Choroid plexus epithelial cell (primary cell): ENCODE measurements around the gene RBM18.
A peak's percentile ranks its signal among the peaks of the same experiment; 100 is the strongest.

Experiments
- DNase-seq: peaks from one replicate; pipeline ENCODE4 v3.0.0-alpha.2; 2010; ENCODE audit warnings: low read depth
- H3K4me3 ChIP-seq: 2 replicates; pipeline ENCODE4 v1.5.1; 2011; ENCODE audit warnings: low read depth, mild to moderate bottlenecking, control low read depth, low read length, moderate library complexity
- TF ChIP-seq, protein P1 (sequence below): conservative IDR thresholded peaks from 2 replicates; pipeline ENCODE4 v1.5.1; 2011; ENCODE audit warnings: low read depth, mild to moderate bottlenecking, control low read depth, inconsistent platforms, low read length, moderate library complexity

Gene RBM18

DNA sequence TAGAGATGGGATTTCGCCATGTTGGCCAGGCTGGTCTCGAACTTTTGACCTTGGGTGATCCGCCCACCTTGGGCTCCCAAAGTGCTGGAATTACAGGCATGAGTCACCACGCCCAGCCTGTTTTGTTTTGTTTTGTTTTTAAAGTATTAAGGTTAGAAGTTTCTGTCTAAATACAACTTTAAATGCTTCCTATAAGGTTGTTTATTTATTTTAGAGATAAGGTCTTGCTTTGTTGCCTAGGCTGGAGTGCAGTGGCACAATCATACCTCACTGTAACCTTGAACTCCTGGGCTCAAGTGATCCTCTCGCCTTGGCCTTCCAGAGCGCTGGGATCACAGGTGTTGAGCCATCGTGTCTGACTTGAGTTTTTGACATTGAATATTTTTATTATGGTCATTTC is 11.5 kb upstream of the RBM18 start:
- H3K4me3 ChIP-seq: no peak overlapping the region
- TF ChIP-seq, protein P1, sequence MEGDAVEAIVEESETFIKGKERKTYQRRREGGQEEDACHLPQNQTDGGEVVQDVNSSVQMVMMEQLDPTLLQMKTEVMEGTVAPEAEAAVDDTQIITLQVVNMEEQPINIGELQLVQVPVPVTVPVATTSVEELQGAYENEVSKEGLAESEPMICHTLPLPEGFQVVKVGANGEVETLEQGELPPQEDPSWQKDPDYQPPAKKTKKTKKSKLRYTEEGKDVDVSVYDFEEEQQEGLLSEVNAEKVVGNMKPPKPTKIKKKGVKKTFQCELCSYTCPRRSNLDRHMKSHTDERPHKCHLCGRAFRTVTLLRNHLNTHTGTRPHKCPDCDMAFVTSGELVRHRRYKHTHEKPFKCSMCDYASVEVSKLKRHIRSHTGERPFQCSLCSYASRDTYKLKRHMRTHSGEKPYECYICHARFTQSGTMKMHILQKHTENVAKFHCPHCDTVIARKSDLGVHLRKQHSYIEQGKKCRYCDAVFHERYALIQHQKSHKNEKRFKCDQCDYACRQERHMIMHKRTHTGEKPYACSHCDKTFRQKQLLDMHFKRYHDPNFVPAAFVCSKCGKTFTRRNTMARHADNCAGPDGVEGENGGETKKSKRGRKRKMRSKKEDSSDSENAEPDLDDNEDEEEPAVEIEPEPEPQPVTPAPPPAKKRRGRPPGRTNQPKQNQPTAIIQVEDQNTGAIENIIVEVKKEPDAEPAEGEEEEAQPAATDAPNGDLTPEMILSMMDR: no peak
- DNase-seq: no peak

DNA sequence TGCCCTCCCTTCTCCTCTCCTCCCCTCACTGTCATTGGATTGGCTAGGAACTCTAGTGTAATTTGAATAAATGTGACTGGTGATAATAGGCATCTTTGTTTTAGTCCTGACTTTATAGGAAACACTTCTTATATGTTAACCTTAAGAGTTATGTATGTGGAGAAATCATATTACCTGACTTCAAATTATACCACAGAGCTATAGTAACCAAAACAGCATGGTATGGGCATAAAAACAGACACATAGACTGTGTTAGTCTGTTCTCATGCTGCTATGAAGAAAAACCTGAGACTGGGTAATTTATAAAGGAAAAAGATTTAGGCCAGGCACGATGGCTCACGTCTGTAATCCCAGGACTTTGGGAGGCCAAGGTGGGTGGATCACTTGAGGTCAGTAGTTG is 9.4 kb upstream of the RBM18 start:
- TF ChIP-seq, protein P1: no peak

DNA sequence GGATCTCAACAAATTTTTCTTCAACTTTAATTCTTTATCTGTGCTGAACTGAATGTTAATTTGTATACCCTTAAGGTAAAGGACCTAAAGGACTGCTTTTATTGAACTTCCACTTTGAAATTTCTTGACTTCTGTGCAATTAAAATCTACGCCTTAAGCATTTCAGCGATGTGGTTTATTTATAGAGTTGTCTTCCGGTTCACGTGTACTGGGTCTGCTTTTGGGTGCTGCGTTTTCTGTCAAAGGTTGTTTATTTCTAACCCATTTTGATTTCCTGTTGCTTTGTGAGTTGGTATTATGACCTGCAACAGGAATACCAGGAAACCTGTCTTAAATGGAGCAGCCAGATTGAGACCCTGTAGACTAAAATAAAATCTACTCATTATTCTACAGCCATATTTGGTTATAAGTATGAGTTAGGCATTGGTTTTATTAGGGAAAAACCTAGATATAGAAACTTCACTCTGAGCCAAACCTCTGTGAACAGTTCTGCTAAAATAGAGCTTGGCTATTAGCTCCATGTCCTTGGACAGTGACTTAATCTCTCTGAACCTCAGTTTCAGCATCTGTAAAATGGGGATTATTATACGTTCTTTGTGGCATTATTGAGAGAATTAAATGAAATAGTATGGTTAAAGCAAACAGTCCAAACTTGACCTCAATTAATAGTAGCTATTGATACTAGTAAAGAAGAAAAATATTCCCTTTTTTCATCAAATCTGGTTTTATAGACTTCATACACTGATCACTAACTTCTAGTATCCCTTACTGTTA is 3.6 kb upstream of the RBM18 start:
- no peak for DNase-seq
- H3K4me3 ChIP-seq: no peak overlapping the region
- TF ChIP-seq, protein P1: no peak

More for the DNA sequence above, 9.4 kb upstream of the RBM18 start:
- no peak overlapping the region for H3K4me3 ChIP-seq
- no peak for DNase-seq

DNA sequence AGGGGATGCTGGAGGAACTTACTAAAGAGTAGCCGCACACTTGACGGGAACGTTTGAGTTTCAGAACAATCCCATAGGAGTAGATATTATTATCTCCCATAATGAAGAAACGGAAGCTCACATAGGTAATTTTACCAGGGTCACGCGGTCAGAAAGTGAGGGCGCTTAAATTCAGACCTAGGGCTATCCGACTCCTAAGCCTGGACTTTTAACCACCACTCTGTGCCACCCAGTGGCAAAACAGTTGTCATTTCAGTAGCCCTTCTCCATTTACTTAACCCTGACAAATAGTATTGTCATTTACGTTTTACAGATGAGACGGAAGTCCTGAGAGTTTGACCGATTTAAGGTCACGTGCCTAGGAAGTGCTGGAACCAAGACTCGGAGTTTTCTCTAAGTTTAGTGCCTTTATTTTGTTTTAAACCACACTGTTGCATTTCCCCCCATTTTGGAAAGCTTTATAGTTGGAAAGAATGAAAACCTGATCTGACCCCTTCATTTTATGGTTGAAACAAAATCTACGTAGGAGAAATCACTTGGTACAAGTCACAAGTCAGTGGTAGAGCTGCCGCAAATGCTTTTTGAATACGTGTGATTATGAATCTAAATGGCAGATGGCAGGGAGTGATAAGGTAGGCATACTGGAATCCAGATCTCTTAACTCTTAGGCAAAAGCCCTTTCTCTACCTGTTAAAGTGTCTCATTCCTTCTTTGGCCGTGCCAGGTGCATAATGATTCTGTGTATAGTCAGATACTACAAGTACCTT is 692 bp upstream of the RBM18 start:
- DNase-seq: peak; percentile 28
- peak overlapping the region; percentile 96 for H3K4me3 ChIP-seq
- TF ChIP-seq, protein P1: no peak

DNA sequence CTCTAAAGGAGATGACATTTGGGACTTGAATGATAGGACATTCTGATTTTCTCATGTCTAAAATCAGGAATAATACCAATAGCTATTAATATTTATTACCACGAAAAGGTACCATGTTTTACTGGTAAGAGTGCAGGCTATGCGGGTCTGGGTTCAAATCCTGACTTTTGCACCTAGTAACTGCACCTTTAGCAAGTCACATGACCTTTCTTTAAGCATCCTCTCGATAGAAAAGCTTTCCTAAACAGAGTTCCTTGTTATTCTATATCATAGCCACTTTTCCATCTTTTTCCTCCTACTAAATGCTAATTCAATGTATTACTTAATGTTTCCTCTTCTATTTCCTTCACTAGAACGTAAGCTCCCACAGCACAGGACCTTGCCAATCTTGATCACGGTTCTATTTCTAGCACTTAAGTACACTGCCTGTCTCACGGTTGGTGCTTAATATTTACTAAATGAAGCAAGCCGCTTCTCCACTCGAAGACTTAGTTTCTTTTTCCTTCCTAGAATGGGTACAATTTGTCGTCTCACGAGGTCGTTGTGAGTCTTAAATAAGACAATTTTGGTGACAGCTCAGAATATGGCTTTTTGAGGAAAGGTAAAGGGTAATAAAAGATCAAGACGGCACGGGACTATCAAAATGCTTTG is 816 bp downstream of the RBM18 start:
- TF ChIP-seq, protein P1: no peak
- peak; percentile 40 for DNase-seq

DNA sequence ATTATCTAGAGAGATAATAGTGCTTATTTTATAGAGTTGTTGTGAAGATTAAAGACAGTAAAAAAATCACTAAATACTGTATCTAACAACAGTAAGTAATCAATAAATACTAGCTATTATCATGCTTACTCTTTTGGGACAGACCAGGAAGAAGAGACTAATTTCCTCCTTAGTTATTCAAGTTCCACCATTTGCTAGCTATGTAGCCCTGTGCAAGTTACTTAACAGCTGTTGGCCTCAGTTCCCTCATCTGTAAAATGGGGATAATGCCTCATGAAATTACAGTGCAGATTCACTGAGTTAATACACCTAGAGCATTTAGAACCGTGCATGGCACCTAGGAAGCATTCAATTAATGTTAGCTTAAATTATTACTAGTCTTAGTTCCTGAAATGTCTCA is 2.6 kb downstream of the RBM18 start:
- TF ChIP-seq, protein P1: no peak
- no peak overlapping the region for H3K4me3 ChIP-seq
- no peak for DNase-seq

More for the DNA sequence above, 816 bp downstream of the RBM18 start:
- peak overlapping the region; percentile 96 for H3K4me3 ChIP-seq
